HG03064 (cell line): ENCODE data around the gene BNC2.

ENCODE experiments used
- ATAC-seq: cut with Tn5 transposase; IDR thresholded peaks from one replicate; pipeline ENCODE4 v1.9.1; 2021; ENCODE audit warnings: low read depth; ENCODE audit not compliant: unreplicated experiment

Gene BNC2

DNA sequence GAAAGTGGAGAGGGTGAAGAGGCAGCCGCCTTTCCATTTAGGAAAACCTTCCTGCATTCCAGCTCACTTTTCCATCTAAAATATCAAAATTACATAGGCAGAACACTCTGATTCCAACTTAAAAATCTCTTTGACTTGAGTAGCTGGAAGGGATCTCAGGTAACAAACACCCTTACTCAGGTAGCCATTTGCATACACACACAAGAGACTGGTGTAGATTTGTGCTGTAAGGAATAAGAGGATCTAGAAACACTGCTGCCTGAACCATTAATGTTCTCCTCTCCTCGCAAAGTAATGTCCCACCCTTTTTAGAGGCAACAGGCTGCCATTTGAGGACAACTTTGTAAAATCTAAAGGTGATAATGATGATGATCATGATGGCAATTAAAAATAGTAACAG is 53.5 kb downstream of the BNC2 start:
- ATAC-seq = no peak

DNA sequence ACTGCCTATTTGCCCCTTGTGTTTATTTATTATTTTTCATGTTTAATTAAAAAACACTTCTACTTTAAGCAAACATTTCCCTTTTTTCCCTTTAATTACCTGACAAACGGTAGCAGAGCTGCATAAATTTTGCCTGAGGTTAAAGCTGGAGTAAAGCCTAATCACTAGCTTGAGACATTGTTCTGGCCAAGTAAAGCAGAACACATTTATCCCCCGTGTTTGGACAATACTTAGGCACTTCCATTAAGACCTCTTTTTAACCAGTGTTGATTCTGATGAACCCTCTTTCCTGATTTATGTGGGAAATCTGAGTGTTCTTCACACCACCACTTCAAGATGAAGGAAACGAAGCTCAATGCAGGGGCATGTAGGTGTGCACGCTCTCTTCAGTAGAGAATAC is 54.5 kb downstream of the BNC2 start:
- no peak for ATAC-seq

DNA sequence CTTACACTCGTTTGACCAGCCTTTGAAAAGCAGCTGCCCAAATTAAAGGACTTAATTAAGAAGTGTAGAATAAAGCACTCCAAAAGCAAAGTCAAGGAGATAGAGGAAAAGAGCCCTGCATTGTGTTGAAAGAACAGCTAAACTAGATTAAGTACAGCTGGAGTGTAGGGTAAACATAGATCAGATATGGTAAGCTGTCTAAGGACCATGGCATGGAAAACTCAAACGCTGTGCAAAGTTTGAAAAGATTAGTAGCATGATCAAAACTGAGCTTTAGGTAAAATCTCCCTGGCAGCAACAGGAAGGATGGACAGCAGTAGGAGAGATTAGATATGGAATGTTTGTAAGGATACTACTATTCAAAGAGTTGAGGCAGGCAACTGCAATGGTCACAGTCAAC is 55.4 kb downstream of the BNC2 start:
- ATAC-seq = no peak

DNA sequence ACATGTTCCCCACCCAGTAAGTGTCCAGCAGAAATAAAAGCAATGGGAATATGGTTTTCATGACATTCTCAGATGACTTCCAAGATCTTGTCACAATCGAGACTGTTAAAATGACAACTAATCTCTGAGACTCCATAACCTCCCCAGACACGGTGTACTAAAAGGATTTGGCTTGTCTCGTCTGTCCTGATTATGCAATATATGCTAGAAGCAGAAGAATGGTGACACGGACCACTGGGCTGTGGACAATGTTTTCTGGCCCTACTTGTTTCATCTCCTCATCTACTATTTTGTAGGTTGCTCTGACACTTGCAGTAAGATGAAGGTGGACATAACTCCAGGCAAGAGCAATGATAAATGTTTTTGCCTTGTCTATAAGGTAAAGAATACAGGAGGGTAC is 56.6 kb downstream of the BNC2 start:
- no peak for ATAC-seq

DNA sequence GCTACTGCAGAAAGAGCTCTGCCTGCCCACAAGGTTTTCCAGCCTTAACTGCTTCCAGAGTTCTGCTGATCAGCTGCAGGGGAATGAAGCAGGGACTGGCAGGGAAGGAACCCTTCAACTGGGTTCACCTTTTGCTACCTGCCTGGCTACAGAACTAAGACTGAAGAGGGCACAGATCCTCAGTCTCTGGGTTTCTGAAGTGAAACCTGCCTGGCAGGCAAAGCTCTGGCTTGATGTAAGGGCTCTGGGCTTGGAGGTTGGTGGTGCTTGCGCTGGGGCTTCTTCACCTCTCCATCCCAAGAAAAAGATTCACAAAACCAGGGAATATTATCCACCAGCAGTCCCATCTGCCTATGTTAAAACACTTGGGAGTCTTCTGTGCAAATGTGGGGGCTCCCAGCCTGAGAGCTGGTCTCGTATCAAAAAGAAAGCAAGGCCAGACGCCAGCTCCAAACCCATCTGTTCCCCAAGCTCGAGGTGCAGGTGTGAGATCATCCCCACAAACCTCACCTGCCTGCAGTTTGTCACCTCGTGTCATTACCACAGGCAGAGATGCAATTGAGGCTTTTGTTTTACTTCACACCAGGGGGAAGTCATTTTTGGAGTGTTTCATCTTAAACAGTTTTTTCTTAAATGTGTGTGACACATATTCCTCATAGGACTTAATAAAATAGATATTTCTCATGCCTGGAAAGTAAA is 58.3 kb downstream of the BNC2 start:
- no peak for ATAC-seq

DNA sequence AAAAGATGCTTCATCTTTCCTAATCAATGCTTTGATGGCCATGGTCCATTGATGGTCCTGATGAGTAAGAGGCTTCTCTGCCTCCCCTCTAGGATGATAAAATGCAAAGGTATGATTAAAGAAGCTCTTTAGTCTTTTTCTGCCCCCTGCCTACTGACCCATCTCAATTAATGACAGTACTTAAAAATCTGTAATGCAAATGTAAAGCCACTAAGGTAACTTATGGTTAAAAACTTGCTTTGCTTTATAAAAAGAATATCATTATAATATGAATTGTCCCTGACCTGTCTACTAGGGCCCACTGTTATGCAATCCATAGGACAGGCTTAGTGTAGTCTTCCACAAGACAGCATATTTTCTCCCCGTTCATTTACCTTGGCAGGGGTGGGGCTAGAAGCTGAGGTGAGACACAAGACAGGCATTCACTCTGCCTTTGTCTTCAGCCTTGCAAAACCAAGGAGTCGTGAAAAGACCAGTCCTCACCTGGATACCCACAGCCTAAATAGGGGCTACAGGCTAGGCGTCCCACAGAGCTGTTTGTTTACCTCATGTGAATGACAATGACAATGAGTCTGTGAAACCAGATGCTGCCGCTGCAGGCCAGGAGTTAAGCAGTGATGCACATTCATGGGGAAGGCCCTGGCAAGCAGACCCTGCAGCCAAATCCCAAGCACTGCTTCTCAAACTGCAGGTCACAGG is 60.4 kb downstream of the BNC2 start:
- ATAC-seq = no peak

DNA sequence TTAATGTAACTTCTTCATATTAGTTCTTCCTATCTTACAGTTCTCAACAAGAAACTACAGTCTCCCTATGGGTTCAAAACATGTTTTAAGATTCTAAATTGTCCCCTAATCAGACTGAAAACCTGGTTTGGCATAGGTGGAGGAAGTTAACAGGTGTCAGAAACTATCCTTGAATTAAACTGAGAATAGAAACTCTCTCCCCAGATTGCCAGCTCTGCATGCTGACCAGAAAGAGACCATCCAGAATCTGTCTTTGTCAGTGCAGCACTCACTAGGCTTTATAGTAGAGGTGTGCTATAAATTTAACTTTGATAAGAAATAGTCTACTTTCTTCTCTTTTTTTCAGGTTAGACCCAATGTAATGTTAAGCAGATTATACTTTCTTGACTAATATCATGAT is 63.8 kb downstream of the BNC2 start:
- ATAC-seq = no peak

DNA sequence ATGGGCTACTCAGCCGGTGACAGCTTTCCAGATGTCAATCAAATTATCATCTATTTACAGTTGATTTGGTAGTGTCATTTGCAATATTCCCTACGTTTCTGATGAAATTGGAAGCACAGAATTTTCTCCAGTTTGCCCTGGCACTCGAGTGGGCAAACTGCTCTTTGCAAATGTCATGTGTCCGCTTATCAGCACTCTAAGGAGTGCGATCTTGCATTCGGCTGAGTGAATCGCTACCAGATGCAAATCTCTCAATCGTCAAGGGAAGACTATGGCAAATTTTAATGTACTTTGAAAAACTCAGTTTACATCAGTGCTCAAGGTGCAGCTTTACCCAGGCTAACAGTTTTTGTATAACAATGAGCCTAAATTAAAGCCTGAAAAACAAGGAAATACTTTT is 66.8 kb downstream of the BNC2 start:
- no peak for ATAC-seq

DNA sequence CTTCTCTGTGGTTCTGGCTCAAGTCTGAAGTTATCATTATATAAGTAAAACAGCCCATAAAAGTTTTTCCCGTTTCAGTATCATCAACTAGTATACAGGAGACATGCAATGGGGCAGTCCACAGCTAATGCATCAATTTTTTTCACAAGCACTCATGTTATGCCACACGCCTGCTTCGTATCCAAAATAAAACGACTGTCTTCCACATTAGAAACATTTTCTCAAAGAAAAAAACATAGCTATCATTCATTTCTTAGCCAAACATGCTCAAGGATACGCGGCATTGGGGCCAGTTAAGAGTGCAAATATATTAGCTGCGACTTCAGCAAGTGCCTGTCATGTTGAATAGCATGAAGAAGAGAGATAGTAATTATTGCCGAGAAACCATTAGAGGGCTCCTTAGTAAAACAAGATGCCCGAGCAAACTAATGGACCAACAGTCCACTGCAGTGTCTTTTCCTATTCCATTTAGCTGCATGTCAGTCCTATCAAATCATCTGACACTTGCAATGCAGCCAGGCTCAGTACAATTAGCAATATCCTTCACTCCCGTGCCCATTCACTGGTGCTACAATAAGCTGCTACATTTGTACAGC is 68.5 kb downstream of the BNC2 start:
- ATAC-seq = no peak

DNA sequence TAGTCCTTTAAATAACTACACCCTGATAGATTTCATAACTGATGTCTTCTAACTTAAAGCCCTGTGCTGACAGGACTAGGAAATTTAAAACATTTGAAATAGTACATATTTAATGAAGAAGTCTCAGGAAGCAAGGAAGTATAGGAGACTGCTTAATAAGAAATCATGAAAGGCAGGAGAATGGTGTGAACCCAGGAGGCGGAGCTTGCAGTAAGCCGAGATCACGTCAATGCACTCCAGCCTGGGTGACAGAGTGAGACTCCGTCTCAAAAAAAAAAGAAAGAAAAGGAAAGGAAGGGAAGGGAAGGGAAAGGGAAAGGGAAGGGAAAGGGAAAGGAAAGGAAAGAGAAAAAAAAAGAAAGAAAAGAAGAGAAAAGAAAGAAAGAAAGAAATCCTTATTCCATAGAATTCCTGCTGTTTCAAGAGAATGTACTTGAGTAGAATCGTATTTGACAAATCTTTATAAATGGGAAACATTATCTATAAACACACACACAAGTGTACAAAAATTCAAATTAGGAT is 74.1 kb downstream of the BNC2 start:
- ATAC-seq = no peak

DNA sequence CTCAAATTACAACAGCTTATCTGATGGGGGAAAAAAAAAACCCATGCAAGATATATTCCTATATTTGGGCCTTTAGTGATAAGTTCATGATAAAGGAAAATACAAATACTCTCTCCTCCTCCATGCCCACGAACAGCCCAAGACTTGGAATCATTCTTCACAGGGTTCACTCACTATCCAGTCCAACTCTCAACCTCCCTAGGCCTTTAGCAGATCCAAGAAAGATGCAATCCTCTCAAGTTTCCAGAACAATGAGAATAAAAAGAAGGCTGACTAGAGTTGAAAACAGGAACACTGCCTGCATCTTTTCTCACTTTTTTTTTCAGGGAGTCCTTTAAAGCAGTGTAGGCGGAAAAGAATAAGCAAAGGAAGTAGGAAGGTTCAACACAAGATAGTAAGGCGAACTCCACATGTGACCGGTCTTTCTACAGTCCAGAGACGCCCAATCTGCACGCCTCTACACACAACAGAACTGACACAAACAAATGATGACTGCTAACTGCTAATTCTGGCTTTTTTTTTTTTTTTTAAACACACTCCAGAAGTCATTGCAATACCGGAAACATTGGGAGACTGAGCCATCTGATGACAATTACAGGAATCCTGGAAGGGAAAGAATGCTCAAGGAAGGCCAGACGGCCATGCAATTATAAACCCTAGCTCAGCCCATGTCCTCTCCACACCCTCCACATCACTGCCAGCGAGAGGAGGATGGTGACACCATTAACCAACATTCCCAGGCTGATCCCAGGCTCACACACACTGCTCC is 75.4 kb downstream of the BNC2 start:
- no peak for ATAC-seq

DNA sequence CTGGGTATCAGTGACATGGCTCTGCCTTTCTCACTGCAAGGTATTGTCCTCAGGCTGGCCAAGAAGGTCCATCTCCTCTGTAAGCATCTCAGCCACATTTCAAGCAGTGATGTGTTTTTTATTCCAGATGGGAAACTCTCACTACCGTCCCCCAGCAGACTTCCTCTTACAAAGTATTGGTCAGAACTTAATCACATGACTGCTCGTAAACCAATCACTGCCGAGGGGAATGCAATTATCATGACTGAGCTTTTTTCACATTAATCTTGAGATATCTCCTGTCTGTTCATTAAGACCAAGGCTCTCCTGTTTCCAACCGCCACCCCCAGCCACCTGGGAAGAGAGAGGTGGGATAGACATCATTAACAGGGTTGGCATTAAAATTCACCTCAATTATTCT is 76.4 kb downstream of the BNC2 start:
- no peak for ATAC-seq

DNA sequence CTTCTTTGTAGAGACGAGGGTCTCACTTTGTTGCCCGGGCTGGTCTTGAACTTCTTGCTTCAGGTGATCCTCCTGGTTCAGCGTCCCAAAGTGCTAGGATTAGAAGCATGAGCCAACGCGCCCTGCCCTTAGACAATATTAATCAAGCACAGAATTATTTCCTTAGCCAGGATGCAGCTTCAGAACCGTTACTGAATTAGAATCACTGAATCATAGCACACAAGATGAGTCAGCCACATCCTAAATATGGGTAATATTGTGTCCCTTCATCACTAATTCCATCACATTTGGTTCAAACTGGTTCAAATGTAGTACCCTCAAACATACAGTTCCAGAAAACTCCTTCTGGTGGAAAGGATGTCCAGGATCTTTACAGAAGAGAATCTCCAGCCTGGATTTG is 82.7 kb downstream of the BNC2 start:
- no peak for ATAC-seq

DNA sequence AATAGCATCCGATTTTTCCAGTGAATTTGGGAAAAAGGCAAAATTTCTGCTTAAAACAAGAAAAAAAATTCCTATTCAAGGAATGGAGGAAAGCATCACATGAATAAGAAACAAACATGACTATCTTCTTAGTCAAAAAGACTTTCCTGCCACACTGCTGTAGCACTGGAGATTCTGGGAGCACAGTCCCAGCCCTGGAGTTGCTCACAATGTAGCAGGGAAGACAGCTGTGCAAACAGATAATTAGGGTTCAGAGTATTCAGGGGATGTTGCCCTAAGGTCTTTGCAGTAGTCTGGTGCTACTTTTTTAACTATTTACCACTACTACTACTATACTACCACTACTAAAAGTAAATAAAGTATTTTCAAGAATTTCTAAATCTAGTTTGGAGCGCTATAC is 86.5 kb downstream of the BNC2 start:
- no peak for ATAC-seq

DNA sequence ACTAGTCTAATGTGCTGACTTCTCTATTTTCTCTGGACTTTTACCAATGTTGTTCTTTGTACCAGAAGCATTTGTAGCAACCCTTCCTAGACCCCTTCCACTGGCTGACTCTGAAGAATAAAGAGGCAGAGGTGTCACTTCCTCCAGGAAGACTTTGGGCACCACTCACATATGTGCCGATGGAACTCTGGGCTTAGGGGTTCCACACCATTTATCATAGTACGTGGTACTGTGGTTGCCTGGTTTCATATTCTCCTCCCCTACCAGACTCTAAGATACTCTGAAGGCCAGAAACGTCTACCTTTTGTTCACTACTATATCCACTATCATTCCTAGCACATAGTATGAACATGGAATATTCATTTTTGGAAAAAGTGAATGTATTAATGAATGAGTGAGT is 88.0 kb downstream of the BNC2 start:
- ATAC-seq = no peak

DNA sequence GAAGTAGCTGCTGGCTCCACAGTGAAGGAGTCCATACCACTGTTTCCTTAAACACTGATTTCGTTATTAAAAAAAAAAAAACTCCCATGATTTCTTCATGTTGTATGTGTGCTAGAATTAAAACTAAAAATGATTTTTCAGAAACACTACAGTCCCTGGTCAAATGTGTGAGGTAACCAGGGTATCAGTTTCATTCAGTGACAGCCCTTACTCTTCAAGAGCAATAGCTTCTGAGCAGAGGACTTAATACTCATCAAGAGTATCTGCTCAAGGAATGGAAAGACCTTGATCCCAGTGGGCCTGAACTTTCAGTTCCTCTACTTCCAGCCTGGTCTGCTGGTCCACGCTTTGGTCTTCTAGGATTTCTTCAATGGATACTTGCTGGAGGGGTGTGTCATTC is 95.1 kb downstream of the BNC2 start:
- ATAC-seq = no peak

DNA sequence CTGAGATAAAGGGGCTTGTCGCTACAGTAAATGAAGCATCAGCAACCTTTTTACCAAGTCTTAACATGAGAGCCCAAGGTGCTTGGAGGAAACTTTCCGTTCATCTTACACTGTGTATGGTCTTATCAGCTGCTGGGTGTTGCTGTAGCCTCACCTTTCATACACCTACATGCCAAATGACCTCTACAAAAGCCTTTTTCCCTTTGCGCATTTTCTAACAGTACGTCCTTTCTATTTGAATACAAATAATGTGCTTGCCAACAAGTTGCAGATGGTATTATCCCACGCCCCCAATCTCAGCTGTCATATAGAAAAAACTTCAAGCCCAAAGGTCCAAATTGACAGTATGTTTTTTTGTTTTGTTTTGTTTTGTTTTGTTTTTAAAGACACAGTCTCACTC is 96.9 kb downstream of the BNC2 start:
- no peak for ATAC-seq

DNA sequence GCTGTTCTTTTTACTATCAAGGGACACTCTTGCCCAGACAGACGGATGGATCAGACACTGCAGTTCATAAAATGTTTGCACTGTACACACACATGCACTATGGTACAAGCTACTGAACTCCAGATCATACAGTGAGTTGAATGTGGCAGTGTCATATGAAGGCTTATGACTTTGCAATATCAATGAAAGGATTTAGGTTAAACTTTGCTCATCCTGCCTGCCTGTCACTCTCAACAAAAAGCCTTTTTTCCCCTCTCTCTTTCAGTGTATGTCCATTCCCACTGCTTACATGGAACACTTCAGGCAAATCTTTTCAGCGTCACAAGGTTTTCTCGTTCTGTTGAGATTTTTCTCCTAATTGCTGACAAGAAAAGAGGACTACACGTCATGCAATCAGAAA is 97.4 kb downstream of the BNC2 start:
- no peak for ATAC-seq

DNA sequence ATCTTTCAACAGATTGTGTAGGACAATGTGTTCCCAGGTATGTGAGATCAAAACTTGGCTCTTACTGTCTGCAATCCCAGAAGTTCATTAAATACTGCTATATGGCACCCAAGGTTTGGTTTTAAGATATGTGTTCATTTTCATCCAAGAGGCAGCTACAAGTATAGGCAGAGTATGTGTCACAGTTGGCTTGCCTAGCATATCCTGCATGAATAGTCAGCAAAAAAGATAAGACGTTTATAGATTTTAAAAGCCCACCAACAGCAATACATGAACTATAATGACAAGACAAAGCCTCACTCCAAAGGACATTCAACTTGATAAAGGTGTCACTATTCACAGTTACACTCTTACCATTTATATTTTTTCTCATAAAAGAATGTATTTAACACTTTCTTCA is 99.1 kb downstream of the BNC2 start:
- no peak for ATAC-seq

DNA sequence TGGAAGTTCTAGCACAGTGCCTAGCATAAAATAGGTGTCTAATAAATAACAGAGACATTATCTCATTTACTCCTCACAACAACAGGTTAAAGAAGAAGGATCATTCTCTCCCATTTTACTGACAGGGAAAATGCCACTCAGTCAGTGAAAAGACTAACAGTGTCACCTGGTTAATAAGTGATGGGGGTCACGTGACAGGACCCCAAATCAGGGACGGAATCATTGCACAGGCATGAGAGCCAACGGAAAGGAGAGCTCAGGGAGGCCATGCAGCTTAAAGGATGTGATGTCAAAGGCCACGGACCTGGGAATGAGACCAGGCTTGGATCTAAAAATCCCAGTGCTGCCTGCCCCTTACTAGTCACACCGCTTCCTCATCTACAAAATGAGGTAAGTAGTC is 101.2 kb downstream of the BNC2 start:
- ATAC-seq = no peak

DNA sequence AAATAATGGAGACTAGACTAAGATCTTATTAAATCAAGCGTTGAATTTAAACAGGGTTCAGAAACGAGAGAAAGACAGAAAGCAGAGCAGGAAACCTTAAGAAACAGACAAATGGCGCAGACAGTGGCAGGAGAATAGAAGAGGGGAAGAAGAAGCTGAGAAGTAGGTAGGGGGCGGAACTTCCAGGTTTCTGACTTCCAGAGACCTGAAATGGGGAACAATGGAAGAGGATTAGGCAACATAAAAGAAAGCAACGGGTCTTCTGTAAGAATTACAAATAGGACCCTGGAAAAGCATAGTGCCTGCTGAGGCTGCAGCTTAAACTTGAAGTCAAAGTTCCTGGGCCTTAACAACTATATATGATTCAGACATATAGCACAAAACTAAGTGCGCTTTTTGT is 101.7 kb downstream of the BNC2 start:
- ATAC-seq = no peak
